Measurements from ENCODE around the gene PPP6R3.

DNA sequence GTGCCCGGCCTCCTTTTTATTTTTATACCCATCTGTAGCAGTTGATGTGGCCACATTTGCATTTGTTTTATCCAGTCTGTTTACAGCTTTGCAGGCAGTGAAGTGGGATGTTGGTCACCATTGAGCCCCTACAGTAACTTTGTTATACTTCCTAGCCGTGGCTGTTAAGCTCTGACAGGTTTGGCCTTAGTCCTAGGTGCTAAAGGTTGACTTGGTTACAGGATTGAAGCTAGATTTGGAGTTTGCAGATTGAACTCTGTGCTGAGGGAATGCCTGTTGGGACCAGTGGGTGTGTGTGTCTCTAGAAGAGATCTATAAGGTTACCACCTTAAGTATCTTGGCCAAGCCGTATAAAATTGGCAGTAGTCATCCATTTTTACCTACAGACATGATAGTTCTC is 91.2 kb downstream of the PPP6R3 start:
- TF ChIP-seq, protein P1, sequence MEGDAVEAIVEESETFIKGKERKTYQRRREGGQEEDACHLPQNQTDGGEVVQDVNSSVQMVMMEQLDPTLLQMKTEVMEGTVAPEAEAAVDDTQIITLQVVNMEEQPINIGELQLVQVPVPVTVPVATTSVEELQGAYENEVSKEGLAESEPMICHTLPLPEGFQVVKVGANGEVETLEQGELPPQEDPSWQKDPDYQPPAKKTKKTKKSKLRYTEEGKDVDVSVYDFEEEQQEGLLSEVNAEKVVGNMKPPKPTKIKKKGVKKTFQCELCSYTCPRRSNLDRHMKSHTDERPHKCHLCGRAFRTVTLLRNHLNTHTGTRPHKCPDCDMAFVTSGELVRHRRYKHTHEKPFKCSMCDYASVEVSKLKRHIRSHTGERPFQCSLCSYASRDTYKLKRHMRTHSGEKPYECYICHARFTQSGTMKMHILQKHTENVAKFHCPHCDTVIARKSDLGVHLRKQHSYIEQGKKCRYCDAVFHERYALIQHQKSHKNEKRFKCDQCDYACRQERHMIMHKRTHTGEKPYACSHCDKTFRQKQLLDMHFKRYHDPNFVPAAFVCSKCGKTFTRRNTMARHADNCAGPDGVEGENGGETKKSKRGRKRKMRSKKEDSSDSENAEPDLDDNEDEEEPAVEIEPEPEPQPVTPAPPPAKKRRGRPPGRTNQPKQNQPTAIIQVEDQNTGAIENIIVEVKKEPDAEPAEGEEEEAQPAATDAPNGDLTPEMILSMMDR (IDR thresholded peaks at IDR 0.05) = no peak
- no peak for TF ChIP-seq POLR2A (IDR thresholded peaks at IDR 0.05)

Measured in uterus (tissue), 2 donors.